H1 (cell line): ENCODE measurements around the gene SPSB1. TPM values are rescaled to one million over a fixed set of nuclear protein-coding genes. Genes with fewer than 3 reads are reported as not detected.

Experiments used
- CTCF ChIA-PET: fragments of 300-600 bp; sonication (Branson Sonifier 250); formaldehyde crosslinking; loops from one replicate; lab custom pipeline; 2021; ENCODE audit not compliant: partially characterized antibody; lab: Charles Lee
- POLR2A ChIA-PET: fragments of 300-600 bp; sonication (Branson Sonifier 250); formaldehyde crosslinking; loops from one replicate; lab custom pipeline; 2021; ENCODE audit warnings: inconsistent platforms; ENCODE audit not compliant: partially characterized antibody; lab: Charles Lee
- DNase-seq, 2 experiments: peaks; one replicate each; pipeline versions ENCODE4 v3.0.0 to v3.0.0-alpha.2; 2010 to 2022; ENCODE audit warnings: low spot score in 2 of 2, low read depth in 1 of 2, mixed read lengths in 1 of 2
- FAIRE-seq: peaks from 2 replicates; lab custom pipeline; 2011; peaks lifted over from hg19 to GRCh38; lab: Jason Lieb, UNC
- H2AFZ ChIP-seq: 2 replicates; pipeline ENCODE4 v1.8.1; 2012; ENCODE audit warnings: low read length, inconsistent platforms
- H2AK5ac ChIP-seq: 2 replicates; pipeline ENCODE4 v1.6.1; 2013; ENCODE audit warnings: low read depth, low read length
- H2BK120ac ChIP-seq: replicated peaks from 2 replicates; pipeline ENCODE3; 2013; ENCODE audit warnings: low read depth, low read length, inconsistent platforms
- H2BK12ac ChIP-seq: 2 replicates; pipeline ENCODE4 v1.6.1; 2013; ENCODE audit warnings: low read depth, low read length
- H2BK15ac ChIP-seq: 2 replicates; pipeline ENCODE4 v1.6.1; 2013; ENCODE audit warnings: low read length
- H2BK20ac ChIP-seq: 2 replicates; pipeline ENCODE4 v1.6.1; 2013; ENCODE audit warnings: low read length
- H2BK5ac ChIP-seq: 2 replicates; pipeline ENCODE4 v1.6.1; 2013; ENCODE audit warnings: low read depth, low read length
- H3K14ac ChIP-seq: 2 replicates; pipeline ENCODE4 v1.6.1; 2013; ENCODE audit warnings: inconsistent platforms; ENCODE audit not compliant: insufficient read length
- H3K18ac ChIP-seq: 2 replicates; pipeline ENCODE4 v1.6.1; 2013; ENCODE audit warnings: low read length; ENCODE audit errors: extremely low read depth
- H3K23ac ChIP-seq: 2 replicates; pipeline ENCODE4 v1.6.1; 2013; ENCODE audit warnings: inconsistent platforms; ENCODE audit not compliant: insufficient read length
- H3K23me2 ChIP-seq: 2 replicates; pipeline ENCODE4 v1.6.1; 2013; ENCODE audit warnings: low read depth, low read length
- H3K27ac ChIP-seq: 2 replicates; pipeline ENCODE4 v1.6.1; 2011; ENCODE audit warnings: low read depth, low read length, inconsistent platforms
- H3K27me3 ChIP-seq, 4 experiments: replicated peaks in 1 of 4; 1 replicate in 1 of 4; 2 replicates in 3 of 4; pipeline versions ENCODE4 v1.6.1 to v1.8.1; 2011 to 2013; ENCODE audit warnings: low read length in 3 of 4, mild to moderate bottlenecking in 3 of 4, inconsistent platforms in 2 of 4, mixed read lengths in 2 of 4, moderate library complexity in 1 of 4; ENCODE audit not compliant: control insufficient read depth in 3 of 4, insufficient read depth in 3 of 4; ENCODE audit errors: extremely low read depth in 1 of 4
- H3K36me3 ChIP-seq, 4 experiments: 2 replicates each; pipeline versions ENCODE4 v1.6.1 to v1.8.1; 2011 to 2013; ENCODE audit warnings: mild to moderate bottlenecking in 4 of 4, low read length in 3 of 4, moderate library complexity in 2 of 4, control low read depth in 1 of 4, inconsistent platforms in 1 of 4; ENCODE audit not compliant: insufficient read depth in 4 of 4, control insufficient read depth in 2 of 4
- H3K4ac ChIP-seq: replicated peaks from 2 replicates; pipeline ENCODE3; 2013; ENCODE audit warnings: low read length, low read depth, mixed read lengths, inconsistent platforms; ENCODE audit not compliant: insufficient read length
- H3K4me1 ChIP-seq, 4 experiments: replicated peaks in 1 of 4; 1 replicate in 1 of 4; 2 replicates in 3 of 4; pipeline versions ENCODE4 v1.6.1 to v1.8.1; 2011 to 2013; ENCODE audit warnings: low read length in 3 of 4, inconsistent platforms in 2 of 4, mixed read lengths in 1 of 4; ENCODE audit not compliant: insufficient read depth in 4 of 4, control insufficient read depth in 3 of 4
- H3K4me2 ChIP-seq, 2 experiments: 2 replicates each; pipeline versions ENCODE4 v1.6.1 to v1.8.1; 2011 to 2013; ENCODE audit warnings: low read depth in 2 of 2, low read length in 2 of 2, control low read depth in 1 of 2, inconsistent platforms in 1 of 2, mild to moderate bottlenecking in 1 of 2; ENCODE audit not compliant: insufficient read depth in 1 of 2
- H3K4me3 ChIP-seq, 4 experiments: fragments of 200-600, 300-600 bp in 1 of 4; sonication (generic), shearing (Covaris generic), sonication (Bioruptor Twin) in 1 of 4; 2 replicates each; pipeline versions ENCODE4 v1.5.1 to v1.8.1; 2011 to 2016; ENCODE audit warnings: low read length in 4 of 4, low read depth in 3 of 4, control low read depth in 2 of 4, inconsistent platforms in 2 of 4, mild to moderate bottlenecking in 2 of 4, mixed read lengths in 1 of 4, moderate library complexity in 1 of 4; ENCODE audit not compliant: insufficient read depth in 2 of 4; ENCODE audit errors: extremely low read depth in 1 of 4
- H3K56ac ChIP-seq: replicated peaks from 2 replicates; pipeline ENCODE3; 2013; ENCODE audit warnings: low read depth, mild to moderate bottlenecking, mixed read lengths, low read length, inconsistent platforms; ENCODE audit not compliant: insufficient read length
- H3K79me1 ChIP-seq: 2 replicates; pipeline ENCODE4 v1.6.1; 2013; ENCODE audit warnings: low read depth, low read length, control low read depth
- H3K79me2 ChIP-seq, 2 experiments: 2 replicates each; pipeline versions ENCODE4 v1.6.1 to v1.8.1; 2012 to 2013; ENCODE audit warnings: low read length in 2 of 2, mild to moderate bottlenecking in 2 of 2, inconsistent platforms in 1 of 2; ENCODE audit not compliant: insufficient read depth in 2 of 2, control insufficient read depth in 1 of 2
- H3K9ac ChIP-seq, 4 experiments: replicated peaks in 1 of 4; 1 replicate in 1 of 4; 2 replicates in 3 of 4; pipeline versions ENCODE4 v1.6.1 to v1.8.1; 2011 to 2013; ENCODE audit warnings: low read depth in 3 of 4, low read length in 3 of 4, control low read depth in 2 of 4, mild to moderate bottlenecking in 2 of 4, moderate library complexity in 2 of 4, inconsistent platforms in 1 of 4; ENCODE audit errors: extremely low read depth in 1 of 4
- H3K9me3 ChIP-seq, 2 experiments: 2 replicates each; pipeline versions ENCODE4 v1.6.1 to v1.8.1; 2012 to 2013; ENCODE audit warnings: mild to moderate bottlenecking in 2 of 2, moderate library complexity in 2 of 2, control low read depth in 1 of 2, inconsistent platforms in 1 of 2, low read depth in 1 of 2, low read length in 1 of 2, mixed read lengths in 1 of 2; ENCODE audit not compliant: insufficient read depth in 2 of 2
- H4K20me1 ChIP-seq, 2 experiments: replicated peaks in 1 of 2; 2 replicates each; pipeline versions ENCODE3 to v1.8.1; 2011 to 2013; ENCODE audit warnings: inconsistent platforms in 2 of 2, low read length in 2 of 2, mild to moderate bottlenecking in 1 of 2; ENCODE audit not compliant: insufficient read depth in 2 of 2, control insufficient read depth in 1 of 2
- H4K5ac ChIP-seq: 2 replicates; pipeline ENCODE4 v1.6.1; 2013; ENCODE audit warnings: low read length, low read depth, mixed read lengths, inconsistent platforms; ENCODE audit not compliant: insufficient read length
- H4K8ac ChIP-seq: 2 replicates; pipeline ENCODE4 v1.8.0; 2013; ENCODE audit warnings: mild to moderate bottlenecking, moderate library complexity, low read length, inconsistent platforms; ENCODE audit not compliant: insufficient read depth; ENCODE audit errors: extremely low read depth
- H4K91ac ChIP-seq: replicated peaks from 2 replicates; pipeline ENCODE3; 2013; ENCODE audit warnings: low read length, mixed read lengths, inconsistent platforms; ENCODE audit not compliant: insufficient read length
- ATF2 ChIP-seq: IDR thresholded peaks from 2 replicates; pipeline ENCODE4 v1.6.1; 2012; ENCODE audit warnings: low read length, inconsistent platforms
- BACH1 ChIP-seq: IDR thresholded peaks from 2 replicates; pipeline ENCODE4 v1.6.1; 2012; ENCODE audit warnings: low read length, improper control_type of control experiment
- EP300 ChIP-seq, 2 experiments: IDR thresholded peaks; 1 replicate in 1 of 2; 2 replicates in 1 of 2; pipeline ENCODE4 v1.6.1; 2011 to 2012; ENCODE audit warnings: low read depth in 2 of 2, low read length in 2 of 2, mild to moderate bottlenecking in 2 of 2, borderline replicate concordance in 1 of 2, inconsistent platforms in 1 of 2, moderate library complexity in 1 of 2
- FOSL1 ChIP-seq: IDR thresholded peaks from 2 replicates; pipeline ENCODE4 v1.6.1; 2011; ENCODE audit warnings: mild to moderate bottlenecking, low read depth, low read length, moderate library complexity; ENCODE audit not compliant: insufficient read depth
- HDAC6 ChIP-seq: IDR thresholded peaks from one replicate; pipeline ENCODE4 v1.7.1; 2012; ENCODE audit warnings: low read depth, mild to moderate bottlenecking, inconsistent platforms, low read length, moderate library complexity
- MAFK ChIP-seq: IDR thresholded peaks from 2 replicates; pipeline ENCODE4 v1.6.1; 2012; ENCODE audit warnings: low read depth, mild to moderate bottlenecking, improper control_type of control experiment, low read length
- NANOG ChIP-seq: IDR thresholded peaks from 2 replicates; pipeline ENCODE4 v1.6.1; 2011; ENCODE audit warnings: low read length, low read depth, mild to moderate bottlenecking, inconsistent platforms; ENCODE audit not compliant: insufficient read depth, poor library complexity, severe bottlenecking
- POU5F1 ChIP-seq: IDR thresholded peaks from 2 replicates; pipeline ENCODE4 v1.6.1; 2011; ENCODE audit warnings: low read depth, mild to moderate bottlenecking, low read length, moderate library complexity
- RAD21 ChIP-seq, 2 experiments: IDR thresholded peaks in 1 of 2; conservative IDR thresholded peaks in 1 of 2; 2 replicates each; pipeline ENCODE4 v1.6.1; 2011; ENCODE audit warnings: low read depth in 2 of 2, low read length in 2 of 2, improper control_type of control experiment in 1 of 2, inconsistent platforms in 1 of 2, mild to moderate bottlenecking in 1 of 2, moderate library complexity in 1 of 2
- RFX5 ChIP-seq: IDR thresholded peaks from 2 replicates; pipeline ENCODE4 v1.6.1; 2011; ENCODE audit warnings: low read depth, low read length, improper control_type of control experiment, borderline replicate concordance
- SIRT6 ChIP-seq: IDR thresholded peaks from one replicate; pipeline ENCODE4 v1.7.1; 2012; ENCODE audit warnings: low read length, inconsistent platforms
- WGBS, 2 experiments: shearing (Covaris generic) in 1 of 2; methylation state at CpG; one replicate each; pipeline versions ENCODE4 v1.1.6 to v1.1.7; 2013 to 2015; ENCODE audit warnings: low lambda C conversion rate in 2 of 2, mixed read lengths in 2 of 2, inconsistent platforms in 1 of 2, low coverage in 1 of 2, missing lambda C conversion rate in 1 of 2; ENCODE audit not compliant: insufficient replicate concordance in 2 of 2, insufficient coverage in 1 of 2, insufficient read length in 1 of 2; ENCODE audit errors: extremely low coverage in 1 of 2, missing lambda C conversion rate in 1 of 2; 5-methylcytosine and 5-hydroxymethylcytosine counted together
- polyA plus RNA-seq, 7 experiments: library from polyadenylated mRNA; depleted of rRNA in 3 of 7; stranded (reverse) in 5 of 7; unstranded in 2 of 7; fragments of >200 nt in 5 of 7; fragments of 200-250 nt in 2 of 7; gene quantifications; 1 replicate in 5 of 7; 2 replicates in 1 of 7; 4 replicates in 1 of 7; pipeline versions ENCODE4 v1.2.1 to v1.2.3, GENCODE V29; 2011 to 2013; ENCODE audit warnings: missing spikeins in 2 of 7, mixed read lengths in 2 of 7
- total RNA-seq: library from RNA; stranded (reverse); fragmentation: NEBNext Ultra II Directional; extraction: Animal tissue kit (Norgen Biotek cat#: 25700); gene quantifications from 2 replicates; pipeline ENCODE4 v1.2.1, GENCODE V29; 2021

SPSB1 gene
- total and polyA plus RNA-seq, 2 of the 8 experiments (the other 6 are each of a cell fraction or from before 2014, with no cell fraction given) = 5.3 to 6.4 TPM

- Histone ChIP-seq H3K79me2 (peaks cover 3 to 6% of the 10 kb centered on the region in 2 experiments; a peak in 2 of 4 replicates), H3K9ac (no peak overlapping the region), H2BK20ac (0 out of 2 replicates have a peak overlapping the region, but pooled peaks have one; percentile 32), H3K4me2 (no peak overlapping the region), H3K4me3 (no peak overlapping the region), H3K4ac (no peak overlapping the region), H4K8ac (no peak overlapping the region), H3K18ac (no peak overlapping the region; the same call in 1 of the 2 replicates), H4K91ac (no peak overlapping the region), H3K27me3 (no peaks in the 10 kb centered on the region), H2BK15ac (peak overlapping the region; percentile 46; the same call in 1 of the 2 replicates), H3K79me1 (peaks cover 3% of the 10 kb centered on the region), H3K27ac (no peak overlapping the region), H2BK12ac (0 out of 2 replicates have a peak overlapping the region, but pooled peaks have one; percentile 9), H3K14ac (no peak overlapping the region), H2BK120ac (no peak overlapping the region), H3K9me3 (peaks cover 3 to 24% of the 10 kb centered on the region in 2 experiments), H3K23ac (no peak overlapping the region), H3K4me1 (peaks cover 12 to 17% (median 15%) of the 10 kb centered on the region in 4 experiments), H3K23me2 (peaks cover 8% of the 10 kb centered on the region), H2BK5ac (no peak overlapping the region), H2AK5ac (no peak overlapping the region), H2AFZ (no peak overlapping the region), H4K20me1 (peaks cover 0 to 4% of the 10 kb centered on the region in 2 experiments), H3K56ac (no peak overlapping the region), H4K5ac (no peak overlapping the region), H3K36me3 (peaks cover 0 to 2% (median 0%) of the 10 kb centered on the region in 4 experiments; a peak in 1 of 8 replicates)
- DNase-seq (no peak), FAIRE-seq (no peak)
- ChIA-PET CTCF (interaction anchor here (0.6 to 1.7 kb wide), 4 partner anchors 9 to 21 kb away, joined by 3 to 5 read pairs (median 4); no protein-coding TSS in a partner anchor), POLR2A (interaction anchor here (1.2 kb wide), 1 partner anchor 13 kb away, joined by 3 read pairs; no protein-coding TSS in a partner anchor)
- 90% methylated on average over 7 of the region's 7 CpGs; no CpG with 5 or more reads in 1 of the 2 experiments for WGBS, 2 experiments
- TF ChIP-seq SIRT6 = no peak
- TF ChIP-seq MAFK = no peak
- no peak for TF ChIP-seq RFX5
- no peak for TF ChIP-seq HDAC6
- TF ChIP-seq FOSL1 = no peak
- no peak for TF ChIP-seq POU5F1
- TF ChIP-seq RAD21 (IDR thresholded peaks at IDR 0.05 in 1 of 2, conservative IDR thresholded peaks at IDR 0.05 in 1 of 2; ENCODE audit: low read depth in 2 of 2, low read length in 2 of 2) = no peak
- no peak for TF ChIP-seq BACH1
- TF ChIP-seq NANOG = no peak
- no peak for TF ChIP-seq EP300 (IDR thresholded peaks at IDR 0.05; ENCODE audit: borderline replicate concordance in 1 of 2, low read depth in 2 of 2, low read length in 2 of 2)
- TF ChIP-seq ATF2 = no peak
These were observed 36.4 kb upstream of the SPSB1 start for GRCh38 chr1:9256332-9256731.
